Left lung (tissue), 10 donors: Measurements from ENCODE around the gene NMT1. TPM values are rescaled to one million over a fixed set of nuclear protein-coding genes. Genes with fewer than 3 reads are reported as not detected.

Experiments used
- ATAC-seq: fragments of 200-7000 bp; cut with Tn5 transposase; one replicate; pipeline ENCODE4 v1.9.1; 2020; ENCODE audit warnings: moderate library complexity
- DNase-seq, 4 donors: peaks; one replicate each; pipeline ENCODE4 v3.0.0-alpha.2; 2013 to 2020
- H3K27ac ChIP-seq, 2 donors: fragments of 200-600 bp; sonication (generic) in 1 of 2; one replicate each; pipeline versions ENCODE4 v1.5.0 to v1.8.0; 2020 to 2021
- H3K27me3 ChIP-seq, 2 donors: fragments of 200-600 bp; sonication (generic) in 1 of 2; one replicate each; pipeline versions ENCODE4 v1.5.0 to v1.8.0; 2020 to 2021
- H3K36me3 ChIP-seq, 2 donors: fragments of 200-600 bp; sonication (generic) in 1 of 2; one replicate each; pipeline versions ENCODE4 v1.5.0 to v1.8.0; 2020 to 2021
- H3K4me1 ChIP-seq, 2 donors: fragments of 200-600 bp; one replicate each; pipeline ENCODE4 v1.8.0; 2021
- H3K4me3 ChIP-seq, 2 donors: fragments of 200-600 bp; sonication (generic) in 1 of 2; one replicate each; pipeline versions ENCODE4 v1.5.0 to v1.8.0; 2020 to 2021; ENCODE audit warnings: mild to moderate bottlenecking in 1 of 2
- H3K9me3 ChIP-seq, 2 donors: fragments of 200-600 bp; sonication (generic) in 1 of 2; one replicate each; pipeline versions ENCODE4 v1.5.0 to v1.8.0; 2020 to 2021
- intact Hi-C, 2 donors: fragments of 100-400 bp; cut with DNase I; formaldehyde crosslinking; loops; one replicate each; pipeline versions ENCODE4 v1.11.2 to v1.14.2; 2022
- polyA plus RNA-seq, 6 donors: library from polyadenylated mRNA; unstranded; fragments of 120-200 nt; gene quantifications; one replicate each; pipeline ENCODE4 v1.2.1, GENCODE V29; 2013; ENCODE audit not compliant: insufficient read length in 6 of 6
- total RNA-seq, 2 donors: library from RNA; stranded (reverse); fragmentation: NEBNext Ultra II Directional; extraction: Animal tissue kit (Norgen Biotek cat#: 25700); gene quantifications; one replicate each; pipeline ENCODE4 v1.2.1, GENCODE V29; 2021
- TF ChIP-seq, protein P1 (sequence below), 2 donors: fragments of 200-600 bp; sonication (generic) in 1 of 2; IDR thresholded peaks; one replicate each; pipeline versions ENCODE4 v1.5.0 to v1.8.0; 2021; ENCODE audit warnings: antibody characterized with exemption in 2 of 2
- donor health status: DM: no; HTN: yes; CAD: no.
- donor health status: DM: no; HTN: no; CAD: no.

Gene NMT1
- total and polyA plus RNA-seq, 8 donors = 59.8 to 129 (median 69.9) TPM

DNA sequence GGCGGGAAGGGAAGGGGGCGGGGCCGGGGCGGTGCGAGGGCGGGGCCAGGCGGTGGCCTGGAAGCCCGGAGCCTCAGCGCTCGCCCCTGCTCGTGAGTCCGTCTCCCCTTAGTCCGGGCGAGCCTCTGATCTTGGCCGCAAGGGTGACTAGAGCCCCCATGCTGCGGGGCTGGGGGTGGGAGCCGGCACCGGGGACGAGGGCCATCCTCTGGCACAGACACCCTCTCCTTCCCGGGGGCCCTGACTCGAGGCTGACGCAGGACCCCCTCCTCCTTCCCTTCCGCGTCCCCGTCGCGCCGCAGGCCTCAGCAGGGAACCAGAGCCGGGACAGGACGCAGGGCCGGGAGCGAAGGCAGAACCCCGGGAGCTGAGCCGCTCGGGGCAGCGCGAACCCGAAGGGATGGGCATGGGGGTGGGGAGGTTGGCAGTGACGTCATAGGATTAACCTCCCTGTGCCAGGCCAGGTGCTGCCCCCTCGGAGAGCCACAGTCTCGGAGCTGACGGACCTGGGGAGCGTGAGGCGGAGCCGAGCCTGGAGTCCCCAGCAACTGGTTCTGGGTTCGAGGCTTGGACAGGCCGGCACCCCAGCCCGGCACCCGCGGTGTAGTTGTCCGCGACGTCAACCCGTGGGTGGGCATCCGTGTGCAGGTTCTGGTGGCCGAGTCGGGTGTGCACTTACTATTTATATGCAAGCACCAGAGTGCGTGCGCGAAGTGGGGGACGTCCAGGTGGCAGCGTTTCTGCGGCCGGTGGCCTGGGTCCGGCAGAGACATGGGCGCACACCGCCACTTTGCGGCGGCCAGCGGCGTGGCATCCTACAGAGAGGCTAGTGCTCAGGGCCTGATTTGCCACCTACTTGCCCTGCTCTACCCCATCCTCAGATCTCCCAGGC is 71.7 kb downstream of the NMT1 start:
- Histone ChIP-seq H3K27ac (peak overlapping the region; percentile 90 to 98), H3K27me3 (no peaks in the 10 kb centered on the region), H3K36me3 (no peaks in the 10 kb centered on the region), H3K4me3 (peak overlapping the region; percentile 72 to 74), H3K9me3 (no peaks in the 10 kb centered on the region), H3K4me1 (peaks cover 24 to 51% of the 10 kb centered on the region in 2 donors)
- ATAC-seq (peak; percentile 80), DNase-seq (peak; percentile 84 to 96 (median 86))
- TF ChIP-seq, protein P1, sequence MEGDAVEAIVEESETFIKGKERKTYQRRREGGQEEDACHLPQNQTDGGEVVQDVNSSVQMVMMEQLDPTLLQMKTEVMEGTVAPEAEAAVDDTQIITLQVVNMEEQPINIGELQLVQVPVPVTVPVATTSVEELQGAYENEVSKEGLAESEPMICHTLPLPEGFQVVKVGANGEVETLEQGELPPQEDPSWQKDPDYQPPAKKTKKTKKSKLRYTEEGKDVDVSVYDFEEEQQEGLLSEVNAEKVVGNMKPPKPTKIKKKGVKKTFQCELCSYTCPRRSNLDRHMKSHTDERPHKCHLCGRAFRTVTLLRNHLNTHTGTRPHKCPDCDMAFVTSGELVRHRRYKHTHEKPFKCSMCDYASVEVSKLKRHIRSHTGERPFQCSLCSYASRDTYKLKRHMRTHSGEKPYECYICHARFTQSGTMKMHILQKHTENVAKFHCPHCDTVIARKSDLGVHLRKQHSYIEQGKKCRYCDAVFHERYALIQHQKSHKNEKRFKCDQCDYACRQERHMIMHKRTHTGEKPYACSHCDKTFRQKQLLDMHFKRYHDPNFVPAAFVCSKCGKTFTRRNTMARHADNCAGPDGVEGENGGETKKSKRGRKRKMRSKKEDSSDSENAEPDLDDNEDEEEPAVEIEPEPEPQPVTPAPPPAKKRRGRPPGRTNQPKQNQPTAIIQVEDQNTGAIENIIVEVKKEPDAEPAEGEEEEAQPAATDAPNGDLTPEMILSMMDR (IDR thresholded peaks at IDR 0.05) = peak; percentile 73 to 84
- intact Hi-C loops = loop anchor here in 1 of 2 donors (10.0 kb wide), 1 partner anchor 62 kb away; no protein-coding TSS in a partner anchor

DNA sequence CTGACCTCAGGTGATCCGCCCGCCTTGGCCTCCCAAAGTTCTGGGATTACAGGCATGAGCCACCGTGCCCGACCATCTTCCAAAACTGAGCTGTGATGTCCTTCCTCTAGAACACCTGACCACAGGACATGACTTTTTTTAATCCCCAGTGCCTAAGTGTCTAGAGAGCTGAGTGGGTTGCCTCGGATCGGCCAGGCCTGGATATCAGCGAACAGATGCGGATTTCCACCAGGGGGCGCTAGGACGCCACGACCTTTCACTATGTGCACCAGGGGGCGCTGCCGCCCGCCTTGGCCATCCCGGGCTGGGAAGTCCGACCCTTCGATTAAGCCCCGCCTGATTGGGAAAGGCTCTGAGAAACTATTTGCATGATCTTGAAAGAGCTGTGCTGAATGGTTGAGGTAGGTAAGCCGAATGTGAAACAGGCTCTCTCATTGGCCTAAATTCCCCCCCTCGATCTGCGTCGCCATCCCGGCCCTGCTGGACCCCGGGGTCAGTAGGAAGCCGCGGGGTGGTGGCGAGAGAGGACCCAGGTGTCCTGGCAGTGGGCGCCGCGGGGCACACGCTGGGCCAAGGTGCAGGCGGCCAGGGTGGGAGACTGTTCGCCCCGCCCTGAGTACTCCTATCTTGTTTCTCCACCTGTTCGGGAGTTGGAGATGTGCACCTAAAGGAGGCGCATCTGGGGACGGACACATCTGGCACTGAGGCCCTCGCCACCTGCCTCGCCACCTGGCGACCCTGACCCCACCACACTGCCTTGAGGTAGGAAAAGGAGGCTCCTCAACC is 74.3 kb downstream of the NMT1 start, which contains the start of gene ACBD4:
TSS of gene ACBD4 (plus strand) at position 496 of the 786 bp plus-strand sequence. CDS start 458 bp downstream, outside the sequence.
- TF ChIP-seq, protein P1 (IDR thresholded peaks at IDR 0.05) = peak; percentile 100

DNA sequence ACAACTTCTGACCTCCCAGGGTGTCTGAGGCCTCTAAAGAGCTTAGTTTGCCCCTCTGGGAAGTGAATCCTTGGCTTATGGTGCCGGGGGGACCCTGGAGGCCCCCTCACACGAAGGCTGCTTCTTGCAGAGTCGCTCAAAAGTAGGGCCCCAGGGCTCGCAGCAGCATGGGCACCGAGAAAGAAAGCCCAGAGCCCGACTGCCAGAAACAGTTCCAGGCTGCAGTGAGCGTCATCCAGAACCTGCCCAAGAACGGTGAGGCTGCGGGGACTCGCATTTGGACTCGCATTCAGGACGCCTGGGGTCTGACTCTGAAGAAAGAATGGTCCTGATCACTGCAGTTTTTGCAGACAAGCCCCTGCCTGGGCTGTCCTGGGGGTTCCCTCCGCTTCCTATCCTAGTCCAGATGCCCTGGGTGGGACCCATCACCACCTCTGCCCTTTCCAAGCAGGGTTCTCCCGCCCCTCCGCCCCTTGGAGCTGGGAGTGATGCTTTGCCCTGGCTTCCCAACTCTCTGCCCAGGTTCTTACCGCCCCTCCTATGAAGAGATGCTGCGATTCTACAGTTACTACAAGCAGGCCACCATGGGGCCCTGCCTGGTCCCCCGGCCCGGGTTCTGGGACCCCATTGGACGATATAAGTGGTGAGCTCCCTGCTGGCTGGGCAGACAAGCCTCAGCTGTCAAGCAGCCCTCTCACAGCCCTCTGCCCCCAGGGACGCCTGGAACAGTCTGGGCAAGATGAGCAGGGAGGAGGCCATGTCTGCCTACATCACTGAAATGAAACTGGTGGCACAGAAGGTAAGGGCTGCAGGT is 75.1 kb downstream of the NMT1 start:
- Histone ChIP-seq H3K27me3 (no peaks in the 10 kb centered on the region), H3K4me1 (peaks cover 9 to 27% of the 10 kb centered on the region in 2 donors), H3K36me3 (no peaks in the 10 kb centered on the region), H3K9me3 (no peaks in the 10 kb centered on the region), H3K4me3 (peak overlapping the region; percentile 64 to 68), H3K27ac (peak overlapping the region in 1 of 2 donors; percentile 74)
- peak in 1 of 4 donors; percentile 73 for DNase-seq
- TF ChIP-seq, protein P1 (IDR thresholded peaks at IDR 0.05) = no peak
- no peak for ATAC-seq
- intact Hi-C loops = loop anchor here (5.0 to 10.0 kb wide), 2 partner anchors 59 to 61 kb away; no protein-coding TSS in a partner anchor

More for the DNA sequence above, 74.3 kb downstream of the NMT1 start, which contains the start of gene ACBD4:
- H3K27ac ChIP-seq = peak within 1 kb of the TSS in 1 of 2 donors; percentile 74
- no peaks in the 10 kb centered on the region for H3K9me3 ChIP-seq
- peak; percentile 94 to 98 (median 98) for DNase-seq
- peak within 1 kb of the TSS; percentile 64 to 68 for H3K4me3 ChIP-seq
- intact Hi-C loops = loop anchor here (5.0 to 10.0 kb wide), 2 partner anchors 59 to 62 kb away; no protein-coding TSS in a partner anchor
- H3K27me3 ChIP-seq = no peaks in the 10 kb centered on the region
- peaks cover 13 to 32% of the 10 kb centered on the region in 2 donors for H3K4me1 ChIP-seq
- no peaks in the 10 kb centered on the region for H3K36me3 ChIP-seq
- ATAC-seq = peak; percentile 82

DNA sequence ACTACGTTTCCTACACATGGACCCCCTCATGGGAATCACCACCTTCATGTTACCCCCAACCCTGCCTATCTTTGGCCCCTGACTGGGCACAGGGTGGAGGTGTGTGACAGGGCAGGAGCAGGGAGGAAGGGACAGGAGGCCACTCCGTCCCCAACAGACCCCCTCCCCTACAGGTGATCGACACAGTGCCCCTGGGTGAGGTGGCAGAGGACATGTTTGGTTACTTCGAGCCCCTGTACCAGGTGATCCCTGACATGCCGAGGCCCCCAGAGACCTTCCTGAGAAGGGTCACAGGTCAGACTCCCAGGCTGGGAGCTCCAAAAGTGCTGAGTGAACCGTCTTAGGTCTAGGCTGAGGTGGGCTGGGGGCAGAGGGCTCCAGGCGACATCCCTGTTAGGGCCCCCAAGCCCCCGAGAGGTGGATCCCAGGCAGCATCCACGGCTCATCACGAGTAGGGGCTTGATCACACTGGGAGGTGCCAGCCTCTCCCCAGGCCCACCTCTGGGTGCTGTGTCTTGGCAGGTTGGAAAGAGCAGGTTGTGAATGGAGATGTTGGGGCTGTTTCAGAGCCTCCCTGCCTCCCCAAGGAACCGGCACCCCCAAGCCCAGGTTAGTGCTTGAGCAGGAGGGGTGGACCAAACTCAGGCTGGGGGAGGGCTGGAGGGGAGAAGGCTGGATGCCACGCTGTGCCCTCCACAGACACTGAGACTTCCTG is 75.9 kb downstream of the NMT1 start:
- DNase-seq (peak in 1 of 4 donors; percentile 49), ATAC-seq (no peak)
- H3K27ac ChIP-seq = no peak overlapping the region
- no peaks in the 10 kb centered on the region for H3K27me3 ChIP-seq
- intact Hi-C loops = loop anchor here (5.0 to 10.0 kb wide), 2 partner anchors 58 to 60 kb away; no protein-coding TSS in a partner anchor
- H3K4me3 ChIP-seq = no peak overlapping the region
- TF ChIP-seq, protein P1 (IDR thresholded peaks at IDR 0.05) = no peak
- no peaks in the 10 kb centered on the region for H3K9me3 ChIP-seq
- peaks cover 6 to 19% of the 10 kb centered on the region in 2 donors for H3K4me1 ChIP-seq
- H3K36me3 ChIP-seq = no peaks in the 10 kb centered on the region
